ENCODE measurements around the gene ADGRD1. TPM values are rescaled to one million over a fixed set of nuclear protein-coding genes. Genes with fewer than 3 reads are reported as not detected.

The ADGRD1 gene
- polyA plus RNA-seq, 1 of the 3 experiments (the other 2 are of a cell fraction): not detected

DNA sequence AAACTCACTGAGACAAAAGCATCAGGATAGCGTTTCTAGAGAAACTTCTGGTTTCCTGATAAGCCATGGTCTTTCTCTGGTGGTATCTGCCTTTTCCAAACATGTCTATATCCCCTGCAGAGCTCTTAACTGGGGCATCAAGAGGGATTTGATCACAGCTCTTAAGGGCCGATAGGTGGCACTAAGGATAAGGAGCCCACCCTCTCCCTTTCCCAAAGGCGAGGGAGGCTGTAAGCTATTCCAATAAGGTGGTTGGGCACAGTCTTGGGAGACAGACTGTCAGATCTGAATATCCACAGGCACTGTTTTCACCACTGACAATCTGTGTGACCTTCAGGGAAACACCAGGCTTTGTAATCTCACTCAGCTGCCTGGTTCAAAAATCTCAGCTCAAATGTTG is 206.0 kb downstream of the ADGRD1 start:
- H3K79me2 ChIP-seq (ENCODE audit: insufficient read depth): no peaks in the 10 kb centered on the region
- H4K20me1 ChIP-seq (ENCODE audit: insufficient read depth): no peaks in the 10 kb centered on the region
- no peaks in the 10 kb centered on the region for H3K4me1 ChIP-seq (ENCODE audit: control insufficient read depth in 1 of 2, insufficient read depth in 2 of 2, low read depth in 1 of 2, low read length in 1 of 2)
- no peak overlapping the region for H2AFZ ChIP-seq (ENCODE audit: low read depth)
- H3K9me2 ChIP-seq: no peaks in the 10 kb centered on the region
- no peak overlapping the region for H3K4me3 ChIP-seq (ENCODE audit: low read depth in 2 of 2, low read length in 1 of 2)
- no peak overlapping the region for H3K4me2 ChIP-seq
- no peaks in the 10 kb centered on the region for H3F3A ChIP-seq (replicated peaks; ENCODE audit: insufficient read depth)
- H3K27ac ChIP-seq (ENCODE audit: low read depth in 2 of 2, low read length in 1 of 2): no peak overlapping the region
- 35% methylated on average over 3 of the region's 3 CpGs for WGBS (ENCODE audit: low lambda C conversion rate)
- no peaks in the 10 kb centered on the region for H3K9me3 ChIP-seq
- TF ChIP-seq, protein P1, sequence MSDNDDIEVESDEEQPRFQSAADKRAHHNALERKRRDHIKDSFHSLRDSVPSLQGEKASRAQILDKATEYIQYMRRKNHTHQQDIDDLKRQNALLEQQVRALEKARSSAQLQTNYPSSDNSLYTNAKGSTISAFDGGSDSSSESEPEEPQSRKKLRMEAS (IDR thresholded peaks at IDR 0.05; ENCODE audit: low read depth): no peak
- TF ChIP-seq POLR2AphosphoS5 (IDR thresholded peaks at IDR 0.05; ENCODE audit: low read depth, low read length): no peak
- no peak for TF ChIP-seq TEAD4 (IDR thresholded peaks at IDR 0.05; ENCODE audit: borderline replicate concordance, insufficient read depth)
- TF ChIP-seq SMC3 (IDR thresholded peaks at IDR 0.05; ENCODE audit: low read depth, low read length): no peak
- TF ChIP-seq NFIC (IDR thresholded peaks at IDR 0.05; ENCODE audit: borderline replicate concordance): no peak
- TF ChIP-seq FOSL2 (IDR thresholded peaks at IDR 0.05; ENCODE audit: borderline replicate concordance, low read depth): no peak
- TF ChIP-seq MXI1 (IDR thresholded peaks at IDR 0.05; ENCODE audit: low read depth, low read length): no peak
- TF ChIP-seq RXRA (IDR thresholded peaks at IDR 0.05; ENCODE audit: borderline replicate concordance, low read depth): no peak
- TF ChIP-seq YY1 (IDR thresholded peaks at IDR 0.05; ENCODE audit: low read depth): no peak
- TF ChIP-seq TCF12 (IDR thresholded peaks at IDR 0.05): no peak
- TF ChIP-seq, protein P2, sequence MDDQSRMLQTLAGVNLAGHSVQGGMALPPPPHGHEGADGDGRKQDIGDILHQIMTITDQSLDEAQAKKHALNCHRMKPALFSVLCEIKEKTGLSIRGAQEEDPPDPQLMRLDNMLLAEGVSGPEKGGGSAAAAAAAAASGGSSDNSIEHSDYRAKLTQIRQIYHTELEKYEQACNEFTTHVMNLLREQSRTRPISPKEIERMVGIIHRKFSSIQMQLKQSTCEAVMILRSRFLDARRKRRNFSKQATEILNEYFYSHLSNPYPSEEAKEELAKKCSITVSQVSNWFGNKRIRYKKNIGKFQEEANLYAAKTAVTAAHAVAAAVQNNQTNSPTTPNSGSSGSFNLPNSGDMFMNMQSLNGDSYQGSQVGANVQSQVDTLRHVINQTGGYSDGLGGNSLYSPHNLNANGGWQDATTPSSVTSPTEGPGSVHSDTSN (IDR thresholded peaks at IDR 0.05): no peak
- no peak for TF ChIP-seq SIN3A (IDR thresholded peaks at IDR 0.05; ENCODE audit: borderline replicate concordance, low read depth, low read length)
- TF ChIP-seq, protein P3, sequence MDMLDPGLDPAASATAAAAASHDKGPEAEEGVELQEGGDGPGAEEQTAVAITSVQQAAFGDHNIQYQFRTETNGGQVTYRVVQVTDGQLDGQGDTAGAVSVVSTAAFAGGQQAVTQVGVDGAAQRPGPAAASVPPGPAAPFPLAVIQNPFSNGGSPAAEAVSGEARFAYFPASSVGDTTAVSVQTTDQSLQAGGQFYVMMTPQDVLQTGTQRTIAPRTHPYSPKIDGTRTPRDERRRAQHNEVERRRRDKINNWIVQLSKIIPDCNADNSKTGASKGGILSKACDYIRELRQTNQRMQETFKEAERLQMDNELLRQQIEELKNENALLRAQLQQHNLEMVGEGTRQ (IDR thresholded peaks at IDR 0.05; ENCODE audit: borderline replicate concordance, low read depth, low read length): no peak
- TF ChIP-seq, protein P4, sequence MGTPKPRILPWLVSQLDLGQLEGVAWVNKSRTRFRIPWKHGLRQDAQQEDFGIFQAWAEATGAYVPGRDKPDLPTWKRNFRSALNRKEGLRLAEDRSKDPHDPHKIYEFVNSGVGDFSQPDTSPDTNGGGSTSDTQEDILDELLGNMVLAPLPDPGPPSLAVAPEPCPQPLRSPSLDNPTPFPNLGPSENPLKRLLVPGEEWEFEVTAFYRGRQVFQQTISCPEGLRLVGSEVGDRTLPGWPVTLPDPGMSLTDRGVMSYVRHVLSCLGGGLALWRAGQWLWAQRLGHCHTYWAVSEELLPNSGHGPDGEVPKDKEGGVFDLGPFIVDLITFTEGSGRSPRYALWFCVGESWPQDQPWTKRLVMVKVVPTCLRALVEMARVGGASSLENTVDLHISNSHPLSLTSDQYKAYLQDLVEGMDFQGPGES (IDR thresholded peaks at IDR 0.05; ENCODE audit: low read depth, low read length): no peak
- TF ChIP-seq RFX5 (IDR thresholded peaks at IDR 0.05; ENCODE audit: low read length): no peak
- TF ChIP-seq CHD2 (IDR thresholded peaks at IDR 0.05; ENCODE audit: low read length, partially characterized antibody): no peak
- H3K27me3 ChIP-seq (ENCODE audit: insufficient read depth): no peaks in the 10 kb centered on the region
- no peaks in the 10 kb centered on the region for H3K36me3 ChIP-seq (replicated peaks in 1 of 2; ENCODE audit: control insufficient read depth in 1 of 2, insufficient read depth in 2 of 2, low read length in 1 of 2)
- ChIA-PET POLR2A (no interaction called here), CTCF (interaction anchor here (0.8 to 1.9 kb wide), 7 partner anchors 8 to 54 kb away, joined by 3 to 8 read pairs (median 3); no protein-coding TSS in a partner anchor)
- DNase-seq: no peak
- H3K9ac ChIP-seq: no peak overlapping the region

DNA sequence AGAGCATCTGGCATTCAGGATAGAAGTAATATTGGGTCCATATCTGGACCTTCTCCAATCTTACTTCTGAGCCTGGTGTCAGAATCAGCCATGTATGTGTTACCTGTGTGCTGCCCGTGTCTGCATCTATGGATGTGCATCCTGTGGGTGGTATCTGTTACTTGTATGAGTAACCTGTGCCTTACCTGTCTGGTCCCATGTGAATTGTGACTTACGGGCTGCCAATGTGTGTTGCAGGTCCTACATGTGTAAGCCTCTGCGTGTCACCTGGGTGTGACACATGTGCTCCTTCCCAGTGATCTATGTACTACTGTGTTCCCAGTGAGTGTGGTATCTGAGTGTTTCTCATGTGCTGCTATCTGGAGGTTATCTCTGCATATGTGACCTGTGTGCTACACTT is 208.4 kb downstream of the ADGRD1 start:
- Histone ChIP-seq H3K27ac (ENCODE audit: low read depth in 2 of 2, low read length in 1 of 2) (no peak overlapping the region), H3K36me3 (replicated peaks in 1 of 2; ENCODE audit: control insufficient read depth in 1 of 2, insufficient read depth in 2 of 2, low read length in 1 of 2) (no peaks in the 10 kb centered on the region), H3K9me2 (no peaks in the 10 kb centered on the region), H3K4me2 (no peak overlapping the region), H4K20me1 (ENCODE audit: insufficient read depth) (no peaks in the 10 kb centered on the region), H2AFZ (ENCODE audit: low read depth) (no peak overlapping the region), H3K9me3 (no peaks in the 10 kb centered on the region), H3K4me3 (ENCODE audit: low read depth in 2 of 2, low read length in 1 of 2) (no peak overlapping the region), H3K4me1 (ENCODE audit: control insufficient read depth in 1 of 2, insufficient read depth in 2 of 2, low read depth in 1 of 2, low read length in 1 of 2) (no peaks in the 10 kb centered on the region), H3K27me3 (ENCODE audit: insufficient read depth) (no peaks in the 10 kb centered on the region), H3K9ac (no peak overlapping the region), H3K79me2 (ENCODE audit: insufficient read depth) (no peaks in the 10 kb centered on the region), H3F3A (replicated peaks; ENCODE audit: insufficient read depth) (no peaks in the 10 kb centered on the region)
- ChIA-PET CTCF (no interaction called here), POLR2A (no interaction called here)
- 50% methylated on average over 3 of the region's 3 CpGs for WGBS (ENCODE audit: low lambda C conversion rate)
- no peak for DNase-seq
- TF ChIP-seq RFX5 (IDR thresholded peaks at IDR 0.05; ENCODE audit: low read length) (no peak), RCOR1 (IDR thresholded peaks at IDR 0.05; ENCODE audit: low read length) (no peak), MXI1 (IDR thresholded peaks at IDR 0.05; ENCODE audit: low read depth, low read length) (no peak), EP300 (IDR thresholded peaks at IDR 0.05; ENCODE audit: borderline replicate concordance in 1 of 2, low read depth in 1 of 2, low read length in 1 of 2) (no peak), GATA2 (CRISPR knock-in tag; IDR thresholded peaks at IDR 0.05) (no peak), SMC3 (IDR thresholded peaks at IDR 0.05; ENCODE audit: low read depth, low read length) (no peak), YY1 (IDR thresholded peaks at IDR 0.05; ENCODE audit: low read depth) (no peak), FOXM1 (IDR thresholded peaks at IDR 0.05; ENCODE audit: low read depth) (no peak), RXRA (IDR thresholded peaks at IDR 0.05; ENCODE audit: borderline replicate concordance, low read depth) (no peak)
- TF ChIP-seq, protein P5, sequence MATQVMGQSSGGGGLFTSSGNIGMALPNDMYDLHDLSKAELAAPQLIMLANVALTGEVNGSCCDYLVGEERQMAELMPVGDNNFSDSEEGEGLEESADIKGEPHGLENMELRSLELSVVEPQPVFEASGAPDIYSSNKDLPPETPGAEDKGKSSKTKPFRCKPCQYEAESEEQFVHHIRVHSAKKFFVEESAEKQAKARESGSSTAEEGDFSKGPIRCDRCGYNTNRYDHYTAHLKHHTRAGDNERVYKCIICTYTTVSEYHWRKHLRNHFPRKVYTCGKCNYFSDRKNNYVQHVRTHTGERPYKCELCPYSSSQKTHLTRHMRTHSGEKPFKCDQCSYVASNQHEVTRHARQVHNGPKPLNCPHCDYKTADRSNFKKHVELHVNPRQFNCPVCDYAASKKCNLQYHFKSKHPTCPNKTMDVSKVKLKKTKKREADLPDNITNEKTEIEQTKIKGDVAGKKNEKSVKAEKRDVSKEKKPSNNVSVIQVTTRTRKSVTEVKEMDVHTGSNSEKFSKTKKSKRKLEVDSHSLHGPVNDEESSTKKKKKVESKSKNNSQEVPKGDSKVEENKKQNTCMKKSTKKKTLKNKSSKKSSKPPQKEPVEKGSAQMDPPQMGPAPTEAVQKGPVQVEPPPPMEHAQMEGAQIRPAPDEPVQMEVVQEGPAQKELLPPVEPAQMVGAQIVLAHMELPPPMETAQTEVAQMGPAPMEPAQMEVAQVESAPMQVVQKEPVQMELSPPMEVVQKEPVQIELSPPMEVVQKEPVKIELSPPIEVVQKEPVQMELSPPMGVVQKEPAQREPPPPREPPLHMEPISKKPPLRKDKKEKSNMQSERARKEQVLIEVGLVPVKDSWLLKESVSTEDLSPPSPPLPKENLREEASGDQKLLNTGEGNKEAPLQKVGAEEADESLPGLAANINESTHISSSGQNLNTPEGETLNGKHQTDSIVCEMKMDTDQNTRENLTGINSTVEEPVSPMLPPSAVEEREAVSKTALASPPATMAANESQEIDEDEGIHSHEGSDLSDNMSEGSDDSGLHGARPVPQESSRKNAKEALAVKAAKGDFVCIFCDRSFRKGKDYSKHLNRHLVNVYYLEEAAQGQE (IDR thresholded peaks at IDR 0.05; ENCODE audit: low read depth, low read length): no peak

All from SK-N-SH (cell line).